ENCODE data around the gene CTXND1.

GRCh38 chr15:80170596-80170995, 81.4 kb downstream of the CTXND1 start:
- TF ChIP-seq TAF1 (IDR thresholded peaks at IDR 0.05; ENCODE audit: borderline replicate concordance, insufficient read depth, low read length) (no peak), POLR2AphosphoS5 (IDR thresholded peaks at IDR 0.05; ENCODE audit: low read depth, low read length) (no peak), FOXP2 (optimal IDR thresholded peaks at IDR 0.05; ENCODE audit: borderline replicate concordance, extremely low read depth, extremely low read length, insufficient read depth) (no peak), REST (IDR thresholded peaks at IDR 0.05; ENCODE audit: insufficient read depth in 1 of 2, low read depth in 2 of 2, low read length in 2 of 2) (no peak), SIN3A (IDR thresholded peaks at IDR 0.05; ENCODE audit: borderline replicate concordance, insufficient read depth, low read length) (no peak)

All from PFSK-1 (cell line).